ENCODE data around the gene ARHGAP6.

The ARHGAP6 gene

GRCh38 chrX:11611965-11612364 is 53.8 kb downstream of the ARHGAP6 start:
- Histone ChIP-seq H3K4me3 (ENCODE audit: low read length in 2 of 2) (no peak overlapping the region), H3K4ac (ENCODE audit: low read length) (no peak overlapping the region), H3K14ac (ENCODE audit: low read length) (no peak overlapping the region), H3K4me2 (ENCODE audit: insufficient read depth, low read length, poor library complexity, severe bottlenecking) (no peak overlapping the region), H4K8ac (ENCODE audit: low read depth, low read length) (no peak overlapping the region), H3K9me3 (replicated peaks in 1 of 2; ENCODE audit: control insufficient read depth in 2 of 2, insufficient read depth in 1 of 2, low read depth in 1 of 2, low read length in 2 of 2) (no peaks in the 10 kb centered on the region), H3K36me3 (replicated peaks in 1 of 2; ENCODE audit: control insufficient read depth in 2 of 2, insufficient read depth in 2 of 2, low read length in 2 of 2) (no peaks in the 10 kb centered on the region), H3K27ac (replicated peaks; ENCODE audit: low read length) (no peak overlapping the region), H3K23ac (ENCODE audit: low read depth, low read length, poor library complexity) (no peak overlapping the region), H2BK120ac (ENCODE audit: low read depth, low read length) (no peak overlapping the region), H2AK5ac (ENCODE audit: low read depth, low read length) (no peak overlapping the region), H3K18ac (ENCODE audit: low read length) (no peak overlapping the region), H3K4me1 (ENCODE audit: control insufficient read depth in 2 of 2, insufficient read depth in 1 of 2, low read depth in 1 of 2, low read length in 2 of 2) (no peaks in the 10 kb centered on the region), H4K91ac (ENCODE audit: low read depth, low read length, poor library complexity) (no peak overlapping the region), H2BK15ac (ENCODE audit: low read length) (no peak overlapping the region), H3K27me3 (ENCODE audit: control insufficient read depth in 3 of 3, insufficient read depth in 3 of 3, low read depth in 1 of 3, low read length in 3 of 3) (no peaks in the 10 kb centered on the region), H2BK5ac (ENCODE audit: low read length) (no peak overlapping the region), H2AFZ (ENCODE audit: low read length) (no peak overlapping the region), H3K79me1 (ENCODE audit: low read depth, low read length) (no peaks in the 10 kb centered on the region), H3K9ac (ENCODE audit: low read depth, low read length, poor library complexity) (no peak overlapping the region), H2BK12ac (ENCODE audit: low read length) (no peak overlapping the region)
- no CpG with 5 or more reads among the region's 1 CpG for WGBS, 2 donors (ENCODE audit: extremely low coverage in 2 of 2, insufficient read length in 2 of 2, insufficient replicate concordance in 1 of 2)
- DNase-seq (ENCODE audit: low spot score) = no peak

- Histone ChIP-seq H2BK12ac (ENCODE audit: low read length) (no peak overlapping the region), H2BK15ac (ENCODE audit: low read length) (no peak overlapping the region), H3K4me1 (ENCODE audit: control insufficient read depth in 2 of 2, insufficient read depth in 1 of 2, low read depth in 1 of 2, low read length in 2 of 2) (no peaks in the 10 kb centered on the region), H3K36me3 (replicated peaks in 1 of 2; ENCODE audit: control insufficient read depth in 2 of 2, insufficient read depth in 2 of 2, low read length in 2 of 2) (no peaks in the 10 kb centered on the region), H3K27me3 (ENCODE audit: control insufficient read depth in 3 of 3, insufficient read depth in 3 of 3, low read depth in 1 of 3, low read length in 3 of 3) (no peaks in the 10 kb centered on the region), H3K79me1 (ENCODE audit: low read depth, low read length) (no peaks in the 10 kb centered on the region), H3K27ac (replicated peaks; ENCODE audit: low read length) (no peak overlapping the region), H4K91ac (ENCODE audit: low read depth, low read length, poor library complexity) (no peak overlapping the region), H2BK5ac (ENCODE audit: low read length) (no peak overlapping the region), H3K23ac (ENCODE audit: low read depth, low read length, poor library complexity) (no peak overlapping the region), H2AFZ (ENCODE audit: low read length) (no peak overlapping the region), H4K8ac (ENCODE audit: low read depth, low read length) (no peak overlapping the region), H2AK5ac (ENCODE audit: low read depth, low read length) (no peak overlapping the region), H3K18ac (ENCODE audit: low read length) (no peak overlapping the region), H3K14ac (ENCODE audit: low read length) (no peak overlapping the region), H3K9ac (ENCODE audit: low read depth, low read length, poor library complexity) (no peak overlapping the region), H3K4ac (ENCODE audit: low read length) (no peak overlapping the region), H3K4me2 (ENCODE audit: insufficient read depth, low read length, poor library complexity, severe bottlenecking) (no peak overlapping the region), H3K9me3 (replicated peaks in 1 of 2; ENCODE audit: control insufficient read depth in 2 of 2, insufficient read depth in 1 of 2, low read depth in 1 of 2, low read length in 2 of 2) (no peaks in the 10 kb centered on the region), H2BK120ac (ENCODE audit: low read depth, low read length) (no peak overlapping the region), H3K4me3 (ENCODE audit: low read length in 2 of 2) (no peak overlapping the region)
- no CpG with 5 or more reads among the region's 1 CpG for WGBS, 2 donors (ENCODE audit: extremely low coverage in 2 of 2, insufficient read length in 2 of 2, insufficient replicate concordance in 1 of 2)
- no peak for DNase-seq (ENCODE audit: low spot score)
Observed at GRCh38 chrX:11611161-11611560, 54.6 kb downstream of the ARHGAP6 start.

- no peaks in the 10 kb centered on the region for H3K9me3 ChIP-seq (replicated peaks in 1 of 2; ENCODE audit: control insufficient read depth in 2 of 2, insufficient read depth in 1 of 2, low read depth in 1 of 2, low read length in 2 of 2)
- no peak overlapping the region for H4K8ac ChIP-seq (ENCODE audit: low read depth, low read length)
- no peak overlapping the region for H3K4ac ChIP-seq (ENCODE audit: low read length)
- H2BK120ac ChIP-seq (ENCODE audit: low read depth, low read length) = no peak overlapping the region
- no peak overlapping the region for H2AFZ ChIP-seq (ENCODE audit: low read length)
- no peak overlapping the region for H3K27ac ChIP-seq (replicated peaks; ENCODE audit: low read length)
- no peak overlapping the region for H3K23ac ChIP-seq (ENCODE audit: low read depth, low read length, poor library complexity)
- no peak overlapping the region for H2BK15ac ChIP-seq (ENCODE audit: low read length)
- H3K9ac ChIP-seq (ENCODE audit: low read depth, low read length, poor library complexity) = no peak overlapping the region
- no peak overlapping the region for H4K91ac ChIP-seq (ENCODE audit: low read depth, low read length, poor library complexity)
- H3K36me3 ChIP-seq (replicated peaks in 1 of 2; ENCODE audit: control insufficient read depth in 2 of 2, insufficient read depth in 2 of 2, low read length in 2 of 2) = no peaks in the 10 kb centered on the region
- no peak overlapping the region for H2BK12ac ChIP-seq (ENCODE audit: low read length)
- H3K4me2 ChIP-seq (ENCODE audit: insufficient read depth, low read length, poor library complexity, severe bottlenecking) = no peak overlapping the region
- H3K18ac ChIP-seq (ENCODE audit: low read length) = no peak overlapping the region
- H3K4me1 ChIP-seq (ENCODE audit: control insufficient read depth in 2 of 2, insufficient read depth in 1 of 2, low read depth in 1 of 2, low read length in 2 of 2) = no peaks in the 10 kb centered on the region
- no peaks in the 10 kb centered on the region for H3K27me3 ChIP-seq (ENCODE audit: control insufficient read depth in 3 of 3, insufficient read depth in 3 of 3, low read depth in 1 of 3, low read length in 3 of 3)
- no peak overlapping the region for H2AK5ac ChIP-seq (ENCODE audit: low read depth, low read length)
- DNase-seq (ENCODE audit: low spot score) = no peak
- H3K4me3 ChIP-seq (ENCODE audit: low read length in 2 of 2) = no peak overlapping the region
- no peaks in the 10 kb centered on the region for H3K79me1 ChIP-seq (ENCODE audit: low read depth, low read length)
- no CpG with 5 or more reads among the region's 2 CpGs for WGBS, 2 donors (ENCODE audit: extremely low coverage in 2 of 2, insufficient read length in 2 of 2, insufficient replicate concordance in 1 of 2)
- no peak overlapping the region for H2BK5ac ChIP-seq (ENCODE audit: low read length)
- no peak overlapping the region for H3K14ac ChIP-seq (ENCODE audit: low read length)
Observed at GRCh38 chrX:11609109-11609508, 56.6 kb downstream of the ARHGAP6 start.

DNA sequence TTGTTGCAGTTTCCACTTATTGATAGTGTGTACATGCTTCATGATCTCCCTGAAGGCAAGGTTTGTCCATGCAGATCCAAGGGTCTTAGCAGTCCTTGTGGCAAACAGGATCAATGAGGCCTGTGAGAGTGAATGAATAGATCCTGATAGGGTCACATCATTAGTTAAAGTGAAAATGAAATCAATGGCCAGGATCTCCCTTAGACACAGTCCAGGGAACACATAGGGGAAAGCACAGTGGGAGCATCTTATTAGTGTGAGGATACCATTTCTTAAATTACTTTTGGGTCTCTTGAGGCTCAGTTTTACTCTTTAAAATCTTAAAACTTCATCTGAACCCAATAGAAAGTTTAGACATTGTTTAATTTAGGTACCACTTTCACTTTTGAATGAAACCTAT is 59.3 kb downstream of the ARHGAP6 start:
- Histone ChIP-seq H3K14ac (ENCODE audit: low read length) (no peak overlapping the region), H3K4me3 (ENCODE audit: low read length in 2 of 2) (no peak overlapping the region), H4K8ac (ENCODE audit: low read depth, low read length) (no peak overlapping the region), H2AK5ac (ENCODE audit: low read depth, low read length) (no peak overlapping the region), H2BK5ac (ENCODE audit: low read length) (no peak overlapping the region), H3K9ac (ENCODE audit: low read depth, low read length, poor library complexity) (no peak overlapping the region), H3K4me1 (ENCODE audit: control insufficient read depth in 2 of 2, insufficient read depth in 1 of 2, low read depth in 1 of 2, low read length in 2 of 2) (no peaks in the 10 kb centered on the region), H2BK12ac (ENCODE audit: low read length) (no peak overlapping the region), H3K4me2 (ENCODE audit: insufficient read depth, low read length, poor library complexity, severe bottlenecking) (no peak overlapping the region), H3K27ac (replicated peaks; ENCODE audit: low read length) (no peak overlapping the region), H4K91ac (ENCODE audit: low read depth, low read length, poor library complexity) (no peak overlapping the region), H3K79me1 (ENCODE audit: low read depth, low read length) (no peaks in the 10 kb centered on the region), H2BK120ac (ENCODE audit: low read depth, low read length) (no peak overlapping the region), H3K18ac (ENCODE audit: low read length) (no peak overlapping the region), H2AFZ (ENCODE audit: low read length) (no peak overlapping the region), H3K36me3 (replicated peaks in 1 of 2; ENCODE audit: control insufficient read depth in 2 of 2, insufficient read depth in 2 of 2, low read length in 2 of 2) (no peaks in the 10 kb centered on the region), H2BK15ac (ENCODE audit: low read length) (no peak overlapping the region), H3K23ac (ENCODE audit: low read depth, low read length, poor library complexity) (no peak overlapping the region), H3K9me3 (replicated peaks in 1 of 2; ENCODE audit: control insufficient read depth in 2 of 2, insufficient read depth in 1 of 2, low read depth in 1 of 2, low read length in 2 of 2) (no peaks in the 10 kb centered on the region), H3K4ac (ENCODE audit: low read length) (no peak overlapping the region), H3K27me3 (ENCODE audit: control insufficient read depth in 3 of 3, insufficient read depth in 3 of 3, low read depth in 1 of 3, low read length in 3 of 3) (no peaks in the 10 kb centered on the region)
- no peak for DNase-seq (ENCODE audit: low spot score)
